Endothelial cell of umbilical vein (primary cell): Measurements from ENCODE around the gene PVR. TPM values are rescaled to one million over a fixed set of nuclear protein-coding genes. Genes with fewer than 3 reads are reported as not detected.

Experiments
- BruUV-seq: library from RNA; stranded (reverse); fragments of 400-500 nt; replicated peaks from 2 replicates; lab custom pipeline; 2021; lab: Mats Ljungman, UMichigan
- CTCF ChIA-PET: fragments of 300-600, 350-600 bp; sonication (Branson Sonifier 250); formaldehyde crosslinking; loops from one replicate; lab custom pipeline; 2021; ENCODE audit warnings: antibody characterized with exemption, inconsistent platforms; lab: Charles Lee
- POLR2A ChIA-PET: fragments of 300-600, 350-600 bp; sonication (Branson Sonifier 250); formaldehyde crosslinking; loops from one replicate; lab custom pipeline; 2021; ENCODE audit warnings: antibody characterized with exemption, inconsistent platforms; lab: Charles Lee
- DNase-seq: peaks from one replicate; pipeline ENCODE4 v3.0.0-alpha.2; 2011; ENCODE audit warnings: low read depth, low spot score
- FAIRE-seq: peaks from 2 replicates; lab custom pipeline; 2011; peaks lifted over from hg19 to GRCh38; lab: Jason Lieb, UNC
- H2AFZ ChIP-seq: 2 replicates; pipeline ENCODE4 v1.6.0; 2012; ENCODE audit warnings: low read depth, low read length, control low read depth, inconsistent platforms
- H3K27ac ChIP-seq: 2 replicates; pipeline ENCODE4 v1.5.1; 2011; ENCODE audit warnings: low read depth, mild to moderate bottlenecking, control low read depth, low read length, moderate library complexity; ENCODE audit not compliant: insufficient read depth
- H3K27me3 ChIP-seq, 2 experiments: 2 replicates each; pipeline versions ENCODE4 v1.6.0 to v1.6.1; 2011; ENCODE audit warnings: low read length in 2 of 2, mixed read lengths in 1 of 2; ENCODE audit not compliant: control insufficient read depth in 2 of 2, insufficient read depth in 2 of 2
- H3K36me3 ChIP-seq, 2 experiments: 2 replicates in 1 of 2; 3 replicates in 1 of 2; pipeline ENCODE4 v1.5.1; 2011; ENCODE audit warnings: low read length in 2 of 2, mild to moderate bottlenecking in 1 of 2, moderate library complexity in 1 of 2; ENCODE audit not compliant: control insufficient read depth in 2 of 2, insufficient read depth in 2 of 2; ENCODE audit errors: extremely low read depth in 1 of 2
- H3K4me1 ChIP-seq: 3 replicates; pipeline ENCODE4 v1.5.1; 2011; ENCODE audit warnings: mild to moderate bottlenecking, low read length; ENCODE audit not compliant: control insufficient read depth, insufficient read depth; ENCODE audit errors: extremely low read depth
- H3K4me2 ChIP-seq: 2 replicates; pipeline ENCODE4 v1.6.1; 2011; ENCODE audit warnings: low read length, control low read depth, mixed read lengths; ENCODE audit not compliant: insufficient read depth
- H3K4me3 ChIP-seq, 3 experiments: fragments of 200-600 bp in 1 of 3; sonication (generic), shearing (Covaris generic) in 1 of 3; replicated peaks in 1 of 3; 2 replicates each; pipeline ENCODE4 v1.5.1; 2011 to 2016; ENCODE audit warnings: control low read depth in 3 of 3, low read length in 3 of 3, mild to moderate bottlenecking in 2 of 3, inconsistent platforms in 1 of 3, low read depth in 1 of 3, moderate library complexity in 1 of 3; ENCODE audit not compliant: insufficient read depth in 1 of 3
- H3K79me2 ChIP-seq: 2 replicates; pipeline ENCODE4 v1.6.0; 2012; ENCODE audit warnings: low read length, inconsistent platforms; ENCODE audit not compliant: control insufficient read depth, insufficient read depth
- H3K9ac ChIP-seq: replicated peaks from 2 replicates; pipeline ENCODE3; 2011; ENCODE audit warnings: low read length, control low read depth; ENCODE audit not compliant: insufficient read depth; ENCODE audit errors: extremely low read depth
- H3K9me1 ChIP-seq: replicated peaks from 3 replicates; pipeline ENCODE4 v1.6.0; 2011; ENCODE audit warnings: mild to moderate bottlenecking, low read length; ENCODE audit not compliant: control insufficient read depth, insufficient read depth; ENCODE audit errors: extremely low read depth
- H3K9me3 ChIP-seq: replicated peaks from 2 replicates; pipeline ENCODE4 v1.5.1; 2012; ENCODE audit warnings: low read length, inconsistent platforms; ENCODE audit not compliant: control insufficient read depth, insufficient read depth
- H4K20me1 ChIP-seq: replicated peaks from 2 replicates; pipeline ENCODE3; 2011; ENCODE audit warnings: mild to moderate bottlenecking, low read length; ENCODE audit not compliant: control insufficient read depth, insufficient read depth; ENCODE audit errors: extremely low read depth
- CTCF ChIP-seq, 2 donors: IDR thresholded peaks; 1 replicate in 1 of 2; 2 replicates in 1 of 2; pipeline ENCODE4 v1.5.1; 2011; ENCODE audit warnings: low read length in 2 of 2, mild to moderate bottlenecking in 2 of 2, moderate library complexity in 2 of 2, control low read depth in 1 of 2, inconsistent platforms in 1 of 2, low read depth in 1 of 2; ENCODE audit not compliant: insufficient read depth in 1 of 2; ENCODE audit errors: extremely low read depth in 1 of 2
- EZH2 ChIP-seq: IDR thresholded peaks from 2 replicates; pipeline ENCODE4 v1.6.1; 2012; ENCODE audit warnings: borderline replicate concordance, low read depth, mild to moderate bottlenecking, moderate library complexity, low read length, inconsistent platforms; ENCODE audit not compliant: severe bottlenecking
- FOS ChIP-seq: IDR thresholded peaks from 2 replicates; pipeline ENCODE4 v1.6.1; 2011; ENCODE audit warnings: mild to moderate bottlenecking, low read length, moderate library complexity, borderline replicate concordance; ENCODE audit not compliant: insufficient read depth
- GATA2 ChIP-seq: IDR thresholded peaks from 2 replicates; pipeline ENCODE4 v1.7.0; 2011; ENCODE audit warnings: low read depth, mild to moderate bottlenecking, moderate library complexity, mixed read lengths, low read length; ENCODE audit not compliant: insufficient read length, insufficient read depth
- JUN ChIP-seq: IDR thresholded peaks from 2 replicates; pipeline ENCODE4 v1.6.1; 2011; ENCODE audit warnings: borderline replicate concordance, low read depth; ENCODE audit not compliant: insufficient read length, insufficient read depth
- MYC ChIP-seq: IDR thresholded peaks from one replicate; pipeline ENCODE4 v1.6.1; 2011; ENCODE audit warnings: mild to moderate bottlenecking, low read depth, low read length
- POLR2A ChIP-seq: IDR thresholded peaks from 2 replicates; pipeline ENCODE4 v1.6.1; 2012; ENCODE audit warnings: low read depth, mild to moderate bottlenecking, control low read depth, low read length
- POLR2AphosphoS5 ChIP-seq: IDR thresholded peaks from 2 replicates; pipeline ENCODE4 v1.6.1; 2012; ENCODE audit warnings: low read depth, mild to moderate bottlenecking, control low read depth, low read length, moderate library complexity; ENCODE audit not compliant: insufficient read depth
- dilution Hi-C: fragments of 300-500 bp; cut with MboI; formaldehyde crosslinking; loops from one replicate; pipeline ENCODE4 v1.15.0; 2019; ENCODE audit warnings: low sequenced_read_pairs; ENCODE audit not compliant: extremely low pct_ligation_motif_present
- intact Hi-C: fragments of 100-400 bp; cut with micrococcal nuclease; formaldehyde crosslinking; loops from one replicate; pipeline ENCODE4 v1.10.0; 2022
- polyA plus RNA-seq, 4 experiments: library from polyadenylated mRNA; depleted of rRNA in 3 of 4; stranded (reverse) in 3 of 4; unstranded in 1 of 4; fragments of >200 nt; gene quantifications; 2 replicates each; pipeline versions ENCODE4 v1.2.1 to v1.2.3, GENCODE V29; 2011 to 2012; ENCODE audit warnings: missing spikeins in 1 of 4
- total RNA-seq: library from RNA; stranded (reverse); gene quantifications from 2 replicates; pipeline ENCODE4 v1.2.3, GENCODE V29; 2021
- TF ChIP-seq, protein P1 (sequence below): IDR thresholded peaks from 2 replicates; pipeline ENCODE4 v1.6.1; 2011; ENCODE audit not compliant: insufficient read depth, insufficient read length

Gene PVR
- total and polyA plus RNA-seq, 2 donors (not counting 3 experiments of a cell fraction or from before 2014, with no cell fraction given), result 133 to 226 TPM

GRCh38 chr19:44596428-44597130 lies 47.1 kb upstream of the PVR start:
- Histone ChIP-seq H3K4me3 (no peak overlapping the region), H3K9ac (no peak overlapping the region), H3K9me1 (no peaks in the 10 kb centered on the region), H3K4me2 (no peak overlapping the region), H3K27ac (no peak overlapping the region), H3K4me1 (peaks cover 15% of the 10 kb centered on the region), H3K27me3 (no peaks in the 10 kb centered on the region), H3K36me3 (no peaks in the 10 kb centered on the region), H3K79me2 (no peaks in the 10 kb centered on the region), H3K9me3 (no peaks in the 10 kb centered on the region), H2AFZ (no peak overlapping the region), H4K20me1 (no peaks in the 10 kb centered on the region)
- no TSS peak for BruUV-seq
- CTCF ChIA-PET, result no interaction called here
- intact Hi-C loops, result no loop called here
- dilution Hi-C loops, result no loop called here
- POLR2A ChIA-PET, result no interaction called here
- FAIRE-seq (no peak), DNase-seq (no peak)
- TF ChIP-seq EZH2 (no peak), JUN (no peak), GATA2 (no peak), POLR2A (no peak), FOS (no peak), POLR2AphosphoS5 (no peak), MYC (no peak), CTCF (IDR thresholded peaks at IDR 0.05; ENCODE audit: extremely low read depth in 1 of 2, insufficient read depth in 1 of 2, low read depth in 1 of 2, low read length in 2 of 2) (no peak)
- TF ChIP-seq, protein P1, sequence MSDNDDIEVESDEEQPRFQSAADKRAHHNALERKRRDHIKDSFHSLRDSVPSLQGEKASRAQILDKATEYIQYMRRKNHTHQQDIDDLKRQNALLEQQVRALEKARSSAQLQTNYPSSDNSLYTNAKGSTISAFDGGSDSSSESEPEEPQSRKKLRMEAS, result no peak
